Stomach (tissue), 4 donors: ENCODE measurements around the gene DNAH6.

ENCODE experiments used
- CTCF ChIP-seq, 7 experiments: fragments of 450-650 bp in 4 of 7; fragments of 200-600 bp in 3 of 7; sonication (generic) in 3 of 7; IDR thresholded peaks; one replicate each; pipeline ENCODE4 v1.5.1; 2016 to 2019; ENCODE audit warnings: antibody characterized with exemption in 7 of 7, control low read depth in 2 of 7, mild to moderate bottlenecking in 1 of 7
- POLR2A ChIP-seq, 4 donors: fragments of 450-650 bp; IDR thresholded peaks; one replicate each; pipeline ENCODE4 v1.6.1; 2016; ENCODE audit warnings: antibody characterized with exemption in 4 of 4, control low read depth in 2 of 4, mild to moderate bottlenecking in 1 of 4, moderate library complexity in 1 of 4
- POLR2AphosphoS5 ChIP-seq, 3 donors: sonication (generic); formaldehyde crosslinking; IDR thresholded peaks; one replicate each; pipeline ENCODE4 v1.6.1; 2016; ENCODE audit warnings: antibody characterized with exemption in 3 of 3

DNA sequence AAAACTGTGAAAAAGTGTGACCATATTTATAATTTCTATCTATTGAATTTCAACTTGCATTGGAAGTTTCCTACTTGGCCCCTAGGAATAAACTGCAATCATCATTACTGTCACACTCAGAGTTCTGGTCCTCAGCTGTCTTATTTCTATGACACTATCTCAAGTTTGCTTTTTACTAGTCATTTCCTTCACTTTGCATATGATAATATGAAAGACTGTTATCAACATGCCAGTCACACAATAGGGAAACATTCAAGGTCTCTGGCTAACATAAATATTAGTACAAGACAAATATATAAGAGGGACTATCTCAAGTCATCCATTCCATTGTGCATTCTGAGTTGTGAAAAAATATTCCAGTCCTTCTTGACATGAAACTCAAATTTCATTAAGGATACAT is 28.7 kb downstream of the DNAH6 start:
- TF ChIP-seq CTCF (IDR thresholded peaks at IDR 0.05) (no peak), POLR2A (IDR thresholded peaks at IDR 0.05) (no peak), POLR2AphosphoS5 (IDR thresholded peaks at IDR 0.05) (no peak)
